Stromal cell of bone marrow (primary cell): Measurements from ENCODE around the gene THG1L.
"Not testable (repeated sequence)": the region's sequence is repeated elsewhere in the genome, so short reads cannot be mapped to it uniquely, and the experiment has no call there.

Experiments used
- DNase-seq: peaks from one replicate; pipeline ENCODE4 v3.0.0-alpha.2; 2012; ENCODE audit warnings: low read depth

Gene THG1L

GRCh38 chr5:157727858-157728257, 3.4 kb upstream of the THG1L start:
- DNase-seq: not testable (repeated sequence)

GRCh38 chr5:157729858-157730257, 1.4 kb upstream of the THG1L start:
- no peak for DNase-seq

- DNase-seq: no peak
These were observed 334 bp upstream of the THG1L start for GRCh38 chr5:157730900-157731271.

- no peak for DNase-seq
These were observed 902 bp downstream of the THG1L start for GRCh38 chr5:157732130-157732514.

GRCh38 chr5:157732596-157733262, 1.5 kb downstream of the THG1L start:
- DNase-seq: no peak

- no peak for DNase-seq
These were observed 3.2 kb downstream of the THG1L start for GRCh38 chr5:157734436-157734835.

- DNase-seq: no peak
These were observed 4.8 kb downstream of the THG1L start for GRCh38 chr5:157735991-157736390.

GRCh38 chr5:157739388-157740228, 8.4 kb downstream of the THG1L start:
- no peak for DNase-seq

- no peak for DNase-seq
These were observed 9.0 kb downstream of the THG1L start for GRCh38 chr5:157740229-157740610.

GRCh38 chr5:157741131-157741530, 9.9 kb downstream of the THG1L start:
- no peak for DNase-seq

GRCh38 chr5:157743163-157744050, 12.2 kb downstream of the THG1L start, which contains the start of gene LSM11:
TSS of gene LSM11 (plus strand) at chr5:157743712. CDS start at chr5:157743751, 39 bp downstream.
- DNase-seq: peak; percentile 51

- no peak for DNase-seq
These were observed 13.1 kb downstream of the THG1L start for GRCh38 chr5:157744051-157745011.

GRCh38 chr5:157745041-157745456, 13.8 kb downstream of the THG1L start:
- DNase-seq: no peak

- DNase-seq: no peak
These were observed 16.0 kb downstream of the THG1L start for GRCh38 chr5:157747173-157747740.

- no peak for DNase-seq
These were observed 16.8 kb downstream of the THG1L start for GRCh38 chr5:157747766-157748700.

GRCh38 chr5:157748760-157749461, 17.7 kb downstream of the THG1L start:
- DNase-seq: peak; percentile 80

- DNase-seq: no peak
These were observed 18.2 kb downstream of the THG1L start for GRCh38 chr5:157749462-157749799.

- no peak for DNase-seq
These were observed 19.1 kb downstream of the THG1L start for GRCh38 chr5:157750320-157750719.

GRCh38 chr5:157756122-157756521, 24.9 kb downstream of the THG1L start:
- no peak for DNase-seq
